Measurements from ENCODE around the gene BCAS3.

Gene BCAS3

GRCh38 chr17:61209106-61209439 lies 531.4 kb downstream of the BCAS3 start:
- no peak overlapping the region for H3K4me3 ChIP-seq (ENCODE audit: low read depth, low read length)
- WGBS (ENCODE audit: extremely low coverage, insufficient coverage, insufficient read length): no CpG with 5 or more reads among the region's 4 CpGs
- H3K23ac ChIP-seq (ENCODE audit: low read length): no peak overlapping the region
- no peaks in the 10 kb centered on the region for H3K4me1 ChIP-seq (ENCODE audit: control insufficient read depth in 1 of 2, insufficient read depth in 2 of 2, low read length in 2 of 2)
- H3K27ac ChIP-seq (ENCODE audit: low read depth, low read length): no peak overlapping the region
- H2BK5ac ChIP-seq (ENCODE audit: low read depth, low read length, poor library complexity): no peak overlapping the region
- no peaks in the 10 kb centered on the region for H3K9me3 ChIP-seq (ENCODE audit: insufficient read depth, low read depth, low read length)
- H3K18ac ChIP-seq (ENCODE audit: low read length): no peak overlapping the region
- no peaks in the 10 kb centered on the region for H3K36me3 ChIP-seq (ENCODE audit: control insufficient read depth in 1 of 2, insufficient read depth in 2 of 2, low read length in 2 of 2)
- no peaks in the 10 kb centered on the region for H3K79me2 ChIP-seq (ENCODE audit: control insufficient read depth, insufficient read depth, low read length, poor library complexity)
- no peak overlapping the region for H4K91ac ChIP-seq (ENCODE audit: low read depth, low read length)
- H4K8ac ChIP-seq (ENCODE audit: low read depth, low read length): no peak overlapping the region
- H3K27me3 ChIP-seq (ENCODE audit: insufficient read depth, low read length): no peaks in the 10 kb centered on the region
- no peak overlapping the region for H2BK120ac ChIP-seq (ENCODE audit: insufficient read depth, low read length, poor library complexity)
- H3K4me2 ChIP-seq (ENCODE audit: low read length): no peak overlapping the region
- H2BK12ac ChIP-seq (ENCODE audit: low read length): no peak overlapping the region
- H3K79me1 ChIP-seq (ENCODE audit: low read length): no peaks in the 10 kb centered on the region
- H2AFZ ChIP-seq (ENCODE audit: insufficient read depth, low read length, poor library complexity): no peak overlapping the region
- H4K12ac ChIP-seq (ENCODE audit: low read depth, low read length): no peak overlapping the region
- no peak overlapping the region for H3K14ac ChIP-seq (ENCODE audit: low read length)
- no peak overlapping the region for H2AK5ac ChIP-seq (ENCODE audit: low read length)
- DNase-seq: no peak
- H3K9ac ChIP-seq (ENCODE audit: low read length): no peak overlapping the region
- H3K4ac ChIP-seq (ENCODE audit: low read depth, low read length): no peak overlapping the region

- no peak overlapping the region for H4K8ac ChIP-seq (ENCODE audit: low read depth, low read length)
These were observed 531.9 kb downstream of the BCAS3 start for GRCh38 chr17:61209525-61209924.

GRCh38 chr17:61211236-61211635 lies 533.6 kb downstream of the BCAS3 start:
- Histone ChIP-seq H2BK120ac (ENCODE audit: insufficient read depth, low read length, poor library complexity) (no peak overlapping the region), H3K18ac (ENCODE audit: low read length) (no peak overlapping the region), H3K4me3 (ENCODE audit: low read depth, low read length) (no peak overlapping the region), H2AK5ac (ENCODE audit: low read length) (no peak overlapping the region), H2BK12ac (ENCODE audit: low read length) (no peak overlapping the region), H3K27ac (ENCODE audit: low read depth, low read length) (no peak overlapping the region), H2BK5ac (ENCODE audit: low read depth, low read length, poor library complexity) (no peak overlapping the region), H3K79me1 (ENCODE audit: low read length) (no peaks in the 10 kb centered on the region), H3K14ac (ENCODE audit: low read length) (no peak overlapping the region), H3K36me3 (ENCODE audit: control insufficient read depth in 1 of 2, insufficient read depth in 2 of 2, low read length in 2 of 2) (no peaks in the 10 kb centered on the region), H2AFZ (ENCODE audit: insufficient read depth, low read length, poor library complexity) (no peak overlapping the region), H3K4ac (ENCODE audit: low read depth, low read length) (no peak overlapping the region), H3K23ac (ENCODE audit: low read length) (no peak overlapping the region), H3K4me2 (ENCODE audit: low read length) (no peak overlapping the region), H3K79me2 (ENCODE audit: control insufficient read depth, insufficient read depth, low read length, poor library complexity) (no peaks in the 10 kb centered on the region), H4K91ac (ENCODE audit: low read depth, low read length) (no peak overlapping the region), H3K9me3 (ENCODE audit: insufficient read depth, low read depth, low read length) (no peaks in the 10 kb centered on the region), H3K4me1 (ENCODE audit: control insufficient read depth in 1 of 2, insufficient read depth in 2 of 2, low read length in 2 of 2) (no peaks in the 10 kb centered on the region), H3K27me3 (ENCODE audit: insufficient read depth, low read length) (no peaks in the 10 kb centered on the region), H4K12ac (ENCODE audit: low read depth, low read length) (no peak overlapping the region), H4K8ac (ENCODE audit: low read depth, low read length) (no peak overlapping the region), H3K9ac (ENCODE audit: low read length) (no peak overlapping the region)
- WGBS (ENCODE audit: extremely low coverage, insufficient coverage, insufficient read length): no CpG with 5 or more reads among the region's 1 CpG
- no peak for DNase-seq

More at GRCh38 chr17:61209525-61209924, 531.9 kb downstream of the BCAS3 start:
- Histone ChIP-seq H3K9ac (ENCODE audit: low read length) (no peak overlapping the region), H3K4ac (ENCODE audit: low read depth, low read length) (no peak overlapping the region), H3K18ac (ENCODE audit: low read length) (no peak overlapping the region), H3K14ac (ENCODE audit: low read length) (no peak overlapping the region), H4K12ac (ENCODE audit: low read depth, low read length) (no peak overlapping the region), H3K9me3 (ENCODE audit: insufficient read depth, low read depth, low read length) (no peaks in the 10 kb centered on the region), H3K79me1 (ENCODE audit: low read length) (no peaks in the 10 kb centered on the region), H3K27ac (ENCODE audit: low read depth, low read length) (no peak overlapping the region), H3K23ac (ENCODE audit: low read length) (no peak overlapping the region), H2AK5ac (ENCODE audit: low read length) (no peak overlapping the region), H2BK12ac (ENCODE audit: low read length) (no peak overlapping the region), H2BK120ac (ENCODE audit: insufficient read depth, low read length, poor library complexity) (no peak overlapping the region), H4K91ac (ENCODE audit: low read depth, low read length) (no peak overlapping the region), H3K4me2 (ENCODE audit: low read length) (no peak overlapping the region), H3K27me3 (ENCODE audit: insufficient read depth, low read length) (no peaks in the 10 kb centered on the region), H3K79me2 (ENCODE audit: control insufficient read depth, insufficient read depth, low read length, poor library complexity) (no peaks in the 10 kb centered on the region), H3K4me3 (ENCODE audit: low read depth, low read length) (no peak overlapping the region), H3K4me1 (ENCODE audit: control insufficient read depth in 1 of 2, insufficient read depth in 2 of 2, low read length in 2 of 2) (no peaks in the 10 kb centered on the region), H3K36me3 (ENCODE audit: control insufficient read depth in 1 of 2, insufficient read depth in 2 of 2, low read length in 2 of 2) (no peaks in the 10 kb centered on the region), H2AFZ (ENCODE audit: insufficient read depth, low read length, poor library complexity) (no peak overlapping the region), H2BK5ac (ENCODE audit: low read depth, low read length, poor library complexity) (no peak overlapping the region)
- WGBS (ENCODE audit: extremely low coverage, insufficient coverage, insufficient read length): no CpG with 5 or more reads among the region's 6 CpGs
- DNase-seq: no peak

GRCh38 chr17:61212655-61213054 lies 535.0 kb downstream of the BCAS3 start:
- no peaks in the 10 kb centered on the region for H3K79me1 ChIP-seq (ENCODE audit: low read length)
- no peak overlapping the region for H3K4me2 ChIP-seq (ENCODE audit: low read length)
- no peak overlapping the region for H2AK5ac ChIP-seq (ENCODE audit: low read length)
- no peaks in the 10 kb centered on the region for H3K4me1 ChIP-seq (ENCODE audit: control insufficient read depth in 1 of 2, insufficient read depth in 2 of 2, low read length in 2 of 2)
- no peaks in the 10 kb centered on the region for H3K27me3 ChIP-seq (ENCODE audit: insufficient read depth, low read length)
- no peak overlapping the region for H3K14ac ChIP-seq (ENCODE audit: low read length)
- H3K4ac ChIP-seq (ENCODE audit: low read depth, low read length): no peak overlapping the region
- no peaks in the 10 kb centered on the region for H3K9me3 ChIP-seq (ENCODE audit: insufficient read depth, low read depth, low read length)
- H3K4me3 ChIP-seq (ENCODE audit: low read depth, low read length): no peak overlapping the region
- no CpG with 5 or more reads among the region's 1 CpG for WGBS (ENCODE audit: extremely low coverage, insufficient coverage, insufficient read length)
- no peak overlapping the region for H3K27ac ChIP-seq (ENCODE audit: low read depth, low read length)
- H2BK120ac ChIP-seq (ENCODE audit: insufficient read depth, low read length, poor library complexity): no peak overlapping the region
- no peaks in the 10 kb centered on the region for H3K79me2 ChIP-seq (ENCODE audit: control insufficient read depth, insufficient read depth, low read length, poor library complexity)
- no peak for DNase-seq
- no peak overlapping the region for H2BK12ac ChIP-seq (ENCODE audit: low read length)
- no peak overlapping the region for H4K12ac ChIP-seq (ENCODE audit: low read depth, low read length)
- H3K9ac ChIP-seq (ENCODE audit: low read length): no peak overlapping the region
- H2BK5ac ChIP-seq (ENCODE audit: low read depth, low read length, poor library complexity): no peak overlapping the region
- no peaks in the 10 kb centered on the region for H3K36me3 ChIP-seq (ENCODE audit: control insufficient read depth in 1 of 2, insufficient read depth in 2 of 2, low read length in 2 of 2)
- H4K8ac ChIP-seq (ENCODE audit: low read depth, low read length): no peak overlapping the region
- H3K23ac ChIP-seq (ENCODE audit: low read length): no peak overlapping the region
- no peak overlapping the region for H2AFZ ChIP-seq (ENCODE audit: insufficient read depth, low read length, poor library complexity)
- H3K18ac ChIP-seq (ENCODE audit: low read length): no peak overlapping the region
- H4K91ac ChIP-seq (ENCODE audit: low read depth, low read length): no peak overlapping the region

- Histone ChIP-seq H2BK5ac (ENCODE audit: low read depth, low read length, poor library complexity) (no peak overlapping the region), H3K79me1 (ENCODE audit: low read length) (no peaks in the 10 kb centered on the region), H3K4me3 (ENCODE audit: low read depth, low read length) (no peak overlapping the region), H3K27ac (ENCODE audit: low read depth, low read length) (no peak overlapping the region), H2BK120ac (ENCODE audit: insufficient read depth, low read length, poor library complexity) (no peak overlapping the region), H3K4me1 (ENCODE audit: control insufficient read depth in 1 of 2, insufficient read depth in 2 of 2, low read length in 2 of 2) (peaks cover 0 to 7% of the 10 kb centered on the region in 2 experiments), H3K14ac (ENCODE audit: low read length) (no peak overlapping the region), H3K4me2 (ENCODE audit: low read length) (no peak overlapping the region), H3K36me3 (ENCODE audit: control insufficient read depth in 1 of 2, insufficient read depth in 2 of 2, low read length in 2 of 2) (no peaks in the 10 kb centered on the region), H4K8ac (ENCODE audit: low read depth, low read length) (no peak overlapping the region), H3K18ac (ENCODE audit: low read length) (no peak overlapping the region), H2AK5ac (ENCODE audit: low read length) (no peak overlapping the region), H3K79me2 (ENCODE audit: control insufficient read depth, insufficient read depth, low read length, poor library complexity) (no peaks in the 10 kb centered on the region), H3K27me3 (ENCODE audit: insufficient read depth, low read length) (no peaks in the 10 kb centered on the region), H2BK12ac (ENCODE audit: low read length) (no peak overlapping the region), H3K4ac (ENCODE audit: low read depth, low read length) (no peak overlapping the region), H3K9me3 (ENCODE audit: insufficient read depth, low read depth, low read length) (no peaks in the 10 kb centered on the region), H4K12ac (ENCODE audit: low read depth, low read length) (no peak overlapping the region), H4K91ac (ENCODE audit: low read depth, low read length) (no peak overlapping the region), H3K9ac (ENCODE audit: low read length) (no peak overlapping the region), H2AFZ (ENCODE audit: insufficient read depth, low read length, poor library complexity) (no peak overlapping the region), H3K23ac (ENCODE audit: low read length) (no peak overlapping the region)
- no peak for DNase-seq
These were observed 537.1 kb downstream of the BCAS3 start for GRCh38 chr17:61214753-61215152.
